Kidney (tissue), 14 donors: ENCODE results near the gene STXBP6. TPM values are rescaled to one million over a fixed set of nuclear protein-coding genes. Genes with fewer than 3 reads are reported as not detected.

Experiments
- DNase-seq, 5 donors: peaks; one replicate each; pipeline ENCODE4 v3.0.0-alpha.2; 2013 to 2020
- FAIRE-seq: peaks from 2 replicates; lab custom pipeline; 2012; peaks lifted over from hg19 to GRCh38; lab: Jason Lieb, UNC
- H3K27ac ChIP-seq, 2 donors: one replicate each; pipeline ENCODE4 v1.7.0; 2013; ENCODE audit warnings: low read depth in 2 of 2, low read length in 2 of 2, inconsistent platforms in 1 of 2
- H3K27me3 ChIP-seq: one replicate; pipeline ENCODE4 v1.7.1; 2013; ENCODE audit warnings: low read length, inconsistent platforms; ENCODE audit not compliant: control insufficient read depth, insufficient read depth
- H3K36me3 ChIP-seq, 3 donors: one replicate each; pipeline versions ENCODE4 v1.7.0 to v1.7.1; 2013; ENCODE audit warnings: low read length in 3 of 3, control low read depth in 1 of 3, inconsistent platforms in 1 of 3; ENCODE audit not compliant: insufficient read depth in 3 of 3, control insufficient read depth in 2 of 3
- H3K4me1 ChIP-seq, 3 donors: one replicate each; pipeline versions ENCODE4 v1.7.0 to v1.7.1; 2013; ENCODE audit warnings: low read length in 3 of 3, inconsistent platforms in 1 of 3, low read depth in 1 of 3; ENCODE audit not compliant: control insufficient read depth in 2 of 3, insufficient read depth in 2 of 3
- H3K4me3 ChIP-seq, 3 donors: one replicate each; pipeline versions ENCODE4 v1.7.0 to v1.8.1; 2013; ENCODE audit warnings: low read length in 3 of 3, control low read depth in 1 of 3, inconsistent platforms in 1 of 3
- H3K9ac ChIP-seq, 3 donors: one replicate each; pipeline versions ENCODE4 v1.7.0 to v1.7.1; 2013; ENCODE audit warnings: low read length in 3 of 3, control low read depth in 1 of 3, inconsistent platforms in 1 of 3
- H3K9me3 ChIP-seq, 3 donors: one replicate each; pipeline versions ENCODE4 v1.7.0 to v1.7.1; 2013; ENCODE audit warnings: low read length in 3 of 3, control low read depth in 1 of 3, inconsistent platforms in 1 of 3; ENCODE audit not compliant: control insufficient read depth in 2 of 3, insufficient read depth in 1 of 3
- intact Hi-C: fragments of 100-400 bp; cut with DNase I; formaldehyde crosslinking; loops from one replicate; pipeline ENCODE4 v1.11.1; 2022
- polyA plus RNA-seq: library from polyadenylated mRNA; stranded (reverse); fragments of 350-450 nt; fragmentation: Illumina TruSeq; extraction: RNeasy Lipid Tissue Mini Kit (QIAGEN cat#74804); gene quantifications from one replicate; pipeline ENCODE4 v1.2.3, GENCODE V29; 2014; ENCODE audit warnings: low read depth, low replicate concordance; ENCODE audit not compliant: insufficient read depth
- total RNA-seq: library from RNA; stranded (reverse); fragmentation: NEBNext Ultra II Directional; extraction: Animal tissue kit (Norgen Biotek cat#: 25700); gene quantifications from one replicate; pipeline ENCODE4 v1.2.1, GENCODE V29; 2021
- TF ChIP-seq, protein P1 (sequence below): IDR thresholded peaks from 3 replicates; pipeline ENCODE4 v1.5.1; 2012; ENCODE audit warnings: mild to moderate bottlenecking, moderate library complexity, borderline replicate concordance; ENCODE audit not compliant: insufficient read depth; ENCODE audit errors: extremely low read depth
- donor health status: control.
- donor health status: control.
- donor health status: control.
- donor health status: control.
- donor health status: control.
- donor health status: DM: yes; HTN: yes; CAD: no.
- donor health status: Normal renal cell carcinoma (clear cell type).

Gene STXBP6
- total and polyA plus RNA-seq, 2 donors from 2014 or later: 2.8 to 3.9 TPM

DNA sequence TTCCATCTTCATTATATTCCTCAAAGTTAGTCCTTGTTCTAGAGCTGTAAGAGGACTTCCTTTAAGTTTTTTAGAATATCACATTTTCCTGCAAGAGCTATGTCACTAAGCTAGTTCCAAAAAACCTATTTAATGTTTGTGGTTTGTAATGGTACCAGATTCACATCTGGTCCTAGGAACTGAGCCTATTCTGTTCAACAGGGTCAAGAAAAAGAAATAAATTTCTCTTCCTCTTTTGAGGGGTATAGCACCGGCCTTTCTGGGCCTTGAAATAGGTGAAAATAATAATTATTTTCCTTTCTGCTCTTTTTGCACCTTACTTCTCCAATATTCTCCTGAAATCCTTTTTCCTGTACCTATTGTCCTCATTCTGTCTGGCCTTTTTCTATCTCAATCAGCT, 3.6 kb upstream of the STXBP6 start:
- TF ChIP-seq, protein P1, sequence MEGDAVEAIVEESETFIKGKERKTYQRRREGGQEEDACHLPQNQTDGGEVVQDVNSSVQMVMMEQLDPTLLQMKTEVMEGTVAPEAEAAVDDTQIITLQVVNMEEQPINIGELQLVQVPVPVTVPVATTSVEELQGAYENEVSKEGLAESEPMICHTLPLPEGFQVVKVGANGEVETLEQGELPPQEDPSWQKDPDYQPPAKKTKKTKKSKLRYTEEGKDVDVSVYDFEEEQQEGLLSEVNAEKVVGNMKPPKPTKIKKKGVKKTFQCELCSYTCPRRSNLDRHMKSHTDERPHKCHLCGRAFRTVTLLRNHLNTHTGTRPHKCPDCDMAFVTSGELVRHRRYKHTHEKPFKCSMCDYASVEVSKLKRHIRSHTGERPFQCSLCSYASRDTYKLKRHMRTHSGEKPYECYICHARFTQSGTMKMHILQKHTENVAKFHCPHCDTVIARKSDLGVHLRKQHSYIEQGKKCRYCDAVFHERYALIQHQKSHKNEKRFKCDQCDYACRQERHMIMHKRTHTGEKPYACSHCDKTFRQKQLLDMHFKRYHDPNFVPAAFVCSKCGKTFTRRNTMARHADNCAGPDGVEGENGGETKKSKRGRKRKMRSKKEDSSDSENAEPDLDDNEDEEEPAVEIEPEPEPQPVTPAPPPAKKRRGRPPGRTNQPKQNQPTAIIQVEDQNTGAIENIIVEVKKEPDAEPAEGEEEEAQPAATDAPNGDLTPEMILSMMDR: no peak
- DNase-seq (no peak), FAIRE-seq (no peak)
- intact Hi-C loops: no loop called here
- Histone ChIP-seq H3K27me3 (peaks cover 8% of the 10 kb centered on the region), H3K4me1 (peaks cover 0 to 7% (median 0%) of the 10 kb centered on the region in 3 donors), H3K9ac (no peak overlapping the region), H3K27ac (no peak overlapping the region), H3K4me3 (no peak overlapping the region), H3K9me3 (no peaks in the 10 kb centered on the region), H3K36me3 (no peaks in the 10 kb centered on the region)

DNA sequence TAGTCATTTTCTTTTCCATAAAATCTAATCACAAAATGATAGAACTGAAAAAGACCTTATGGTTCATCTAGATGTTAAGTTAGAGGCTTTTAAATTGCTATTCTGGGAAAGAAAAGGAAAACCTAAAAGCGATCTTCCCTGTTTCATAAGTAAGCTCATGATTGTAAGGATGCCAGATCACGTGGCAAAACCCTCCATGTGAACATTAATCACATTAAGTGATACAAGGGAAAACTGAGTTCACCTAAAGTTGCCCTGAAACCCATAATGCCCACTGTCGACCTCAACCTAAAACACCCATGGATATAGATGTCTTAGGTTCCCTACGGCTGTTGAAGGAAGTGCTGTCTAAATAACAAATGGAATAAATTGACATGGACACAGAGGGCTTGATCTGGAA, 3.0 kb upstream of the STXBP6 start:
- Histone ChIP-seq H3K36me3 (no peaks in the 10 kb centered on the region), H3K4me1 (peaks cover 0 to 7% (median 0%) of the 10 kb centered on the region in 3 donors), H3K4me3 (no peak overlapping the region), H3K27ac (no peak overlapping the region), H3K9me3 (no peaks in the 10 kb centered on the region), H3K27me3 (peaks cover 8% of the 10 kb centered on the region), H3K9ac (no peak overlapping the region)
- intact Hi-C loops: no loop called here
- no peak for FAIRE-seq
- TF ChIP-seq, protein P1: no peak
- DNase-seq: no peak

DNA sequence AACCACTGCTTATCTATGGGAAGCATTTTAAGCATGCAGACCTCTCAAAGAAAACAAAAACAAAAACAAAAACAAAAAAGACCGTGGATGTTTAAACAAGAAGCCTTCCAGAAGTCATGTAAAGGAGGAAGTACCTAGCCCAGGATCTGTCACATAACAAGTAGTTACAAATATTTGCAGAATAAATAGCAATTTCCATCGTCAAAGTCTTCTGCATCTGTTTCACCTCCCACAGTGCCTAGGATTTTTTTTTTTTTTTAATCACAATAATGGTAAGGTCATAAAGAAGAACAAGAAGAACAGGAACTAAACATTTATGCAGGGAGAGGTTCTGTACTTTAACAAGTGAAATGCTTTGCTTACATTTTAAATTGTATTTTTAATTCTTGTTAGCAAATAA, 2.4 kb upstream of the STXBP6 start:
- Histone ChIP-seq H3K9ac (no peak overlapping the region), H3K4me1 (peaks cover 0 to 7% (median 0%) of the 10 kb centered on the region in 3 donors), H3K4me3 (no peak overlapping the region), H3K27ac (no peak overlapping the region), H3K27me3 (peaks cover 8% of the 10 kb centered on the region), H3K36me3 (no peaks in the 10 kb centered on the region), H3K9me3 (no peaks in the 10 kb centered on the region)
- DNase-seq (no peak), FAIRE-seq (no peak)
- TF ChIP-seq, protein P1: no peak
- intact Hi-C loops: no loop called here
